Uterus (tissue), 2 donors: ENCODE measurements around the gene SCLT1.

Experiments
- CTCF ChIP-seq, 4 experiments: fragments of 200-600 bp in 2 of 4; fragments of 450-650 bp in 2 of 4; sonication (generic) in 2 of 4; IDR thresholded peaks; one replicate each; pipeline ENCODE4 v1.5.1; 2016 to 2019; ENCODE audit warnings: antibody characterized with exemption in 4 of 4, mild to moderate bottlenecking in 2 of 4, moderate library complexity in 1 of 4
- POLR2A ChIP-seq, 2 donors: fragments of 450-650 bp; IDR thresholded peaks; one replicate each; pipeline ENCODE4 v1.6.1; 2016; ENCODE audit warnings: antibody characterized with exemption in 2 of 2, mild to moderate bottlenecking in 1 of 2, moderate library complexity in 1 of 2

- TF ChIP-seq CTCF (IDR thresholded peaks at IDR 0.05) (no peak), POLR2A (IDR thresholded peaks at IDR 0.05) (no peak)
Observed at GRCh38 chr4:128837198-128837597, 256.1 kb downstream of the SCLT1 start.
